Endothelial cell of umbilical vein (primary cell): ENCODE measurements around the gene TMEM135.

ENCODE experiments used
- CTCF ChIP-seq, 2 donors: IDR thresholded peaks; 1 replicate in 1 of 2; 2 replicates in 1 of 2; pipeline ENCODE4 v1.5.1; 2011; ENCODE audit warnings: low read length in 2 of 2, mild to moderate bottlenecking in 2 of 2, moderate library complexity in 2 of 2, control low read depth in 1 of 2, inconsistent platforms in 1 of 2, low read depth in 1 of 2; ENCODE audit not compliant: insufficient read depth in 1 of 2; ENCODE audit errors: extremely low read depth in 1 of 2
- JUN ChIP-seq: IDR thresholded peaks from 2 replicates; pipeline ENCODE4 v1.6.1; 2011; ENCODE audit warnings: borderline replicate concordance, low read depth; ENCODE audit not compliant: insufficient read length, insufficient read depth
- MYC ChIP-seq: IDR thresholded peaks from one replicate; pipeline ENCODE4 v1.6.1; 2011; ENCODE audit warnings: mild to moderate bottlenecking, low read depth, low read length
- POLR2A ChIP-seq: IDR thresholded peaks from 2 replicates; pipeline ENCODE4 v1.6.1; 2012; ENCODE audit warnings: low read depth, mild to moderate bottlenecking, control low read depth, low read length
- POLR2AphosphoS5 ChIP-seq: IDR thresholded peaks from 2 replicates; pipeline ENCODE4 v1.6.1; 2012; ENCODE audit warnings: low read depth, mild to moderate bottlenecking, control low read depth, low read length, moderate library complexity; ENCODE audit not compliant: insufficient read depth

DNA sequence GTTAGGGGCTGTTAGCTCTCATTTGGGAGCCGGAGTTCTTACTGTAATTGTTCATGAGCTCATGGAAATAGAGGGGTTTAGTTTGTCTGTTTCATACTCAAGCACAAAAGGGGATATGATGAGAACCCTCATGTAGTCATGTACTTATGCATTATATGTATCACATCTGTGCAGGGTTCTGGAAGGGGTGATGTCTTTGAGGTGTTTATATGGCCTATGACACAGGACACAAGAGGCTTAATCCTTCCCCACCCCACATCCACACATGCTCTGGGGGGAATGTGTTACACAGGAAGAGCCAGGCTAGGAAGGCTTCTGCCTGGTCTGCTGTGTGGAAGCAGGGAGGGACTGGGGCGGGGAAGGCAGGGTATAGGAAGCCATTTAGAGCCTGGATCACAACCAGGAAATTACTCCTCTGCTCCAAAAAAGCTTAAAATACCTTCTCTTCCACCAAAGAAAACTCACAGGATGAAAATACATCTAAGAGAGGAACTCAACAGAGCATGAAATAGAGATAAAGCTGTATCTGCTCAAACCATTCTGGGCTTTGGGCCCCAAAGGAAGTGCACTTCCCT is 316.1 kb downstream of the TMEM135 start:
- no peak for TF ChIP-seq CTCF (IDR thresholded peaks at IDR 0.05; ENCODE audit: extremely low read depth in 1 of 2, insufficient read depth in 1 of 2, low read depth in 1 of 2, low read length in 2 of 2)
- no peak for TF ChIP-seq JUN
- no peak for TF ChIP-seq POLR2A
- no peak for TF ChIP-seq MYC
- TF ChIP-seq POLR2AphosphoS5: no peak
